Esophagus mucosa (tissue), 1 donor: ENCODE measurements around the gene VCX. TPM values are rescaled to one million over a fixed set of nuclear protein-coding genes. Genes with fewer than 3 reads are reported as not detected.
"Not testable (repeated sequence)": the region's sequence is repeated elsewhere in the genome, so short reads cannot be mapped to it uniquely, and the experiment has no call there.

Experiments used
- ATAC-seq: fragments of 200-7000 bp; cut with Tn5 transposase; one replicate; pipeline ENCODE4 v1.9.1; 2020
- total RNA-seq: library from RNA; stranded (reverse); gene quantifications from one replicate; pipeline ENCODE4 v1.2.4, GENCODE V29; 2023
- donor health status: DM: yes; HTN: yes; CAD: no.

VCX gene
- total RNA-seq: not detected

- not testable (repeated sequence) for ATAC-seq
Measured at GRCh38 chrX:7842871-7843270, at the start of gene VCX. Gene VCX, plus strand, starts transcription at chrX:7843171. Its CDS starts 33 bp downstream, at chrX:7843204.

- ATAC-seq: no peak
Measured at GRCh38 chrX:7798327-7798726, 44.6 kb upstream of the VCX start.

GRCh38 chrX:7801711-7802110 lies 41.3 kb upstream of the VCX start:
- ATAC-seq: no peak

- ATAC-seq: no peak
Measured at GRCh38 chrX:7815166-7815805, 27.7 kb upstream of the VCX start.

- ATAC-seq: no peak
Measured at GRCh38 chrX:7828594-7828993, 14.4 kb upstream of the VCX start.

GRCh38 chrX:7841084-7841805 lies 1.7 kb upstream of the VCX start:
- no peak for ATAC-seq

- ATAC-seq: no peak
Measured at GRCh38 chrX:7852166-7852565, 9.2 kb downstream of the VCX start.

- no peak for ATAC-seq
Measured at GRCh38 chrX:7872042-7872441, 29.1 kb downstream of the VCX start.

- ATAC-seq: no peak
Measured at GRCh38 chrX:7876957-7877356, 34.0 kb downstream of the VCX start.

- no peak for ATAC-seq
Measured at GRCh38 chrX:7889135-7889534, 46.2 kb downstream of the VCX start.

- no peak for ATAC-seq
Measured at GRCh38 chrX:7889680-7890079, 46.7 kb downstream of the VCX start.

- ATAC-seq: no peak
Measured at GRCh38 chrX:7891928-7892327, 49.0 kb downstream of the VCX start.

Other genes with a start within 250 kb of the VCX start
- gene PNPLA4, start 84.2 kb downstream of the VCX start, total RNA-seq: 36.0 TPM